ENCODE measurements around the gene TRMT1L. TPM values are rescaled to one million over a fixed set of nuclear protein-coding genes. Genes with fewer than 3 reads are reported as not detected.

The TRMT1L gene, protein sequence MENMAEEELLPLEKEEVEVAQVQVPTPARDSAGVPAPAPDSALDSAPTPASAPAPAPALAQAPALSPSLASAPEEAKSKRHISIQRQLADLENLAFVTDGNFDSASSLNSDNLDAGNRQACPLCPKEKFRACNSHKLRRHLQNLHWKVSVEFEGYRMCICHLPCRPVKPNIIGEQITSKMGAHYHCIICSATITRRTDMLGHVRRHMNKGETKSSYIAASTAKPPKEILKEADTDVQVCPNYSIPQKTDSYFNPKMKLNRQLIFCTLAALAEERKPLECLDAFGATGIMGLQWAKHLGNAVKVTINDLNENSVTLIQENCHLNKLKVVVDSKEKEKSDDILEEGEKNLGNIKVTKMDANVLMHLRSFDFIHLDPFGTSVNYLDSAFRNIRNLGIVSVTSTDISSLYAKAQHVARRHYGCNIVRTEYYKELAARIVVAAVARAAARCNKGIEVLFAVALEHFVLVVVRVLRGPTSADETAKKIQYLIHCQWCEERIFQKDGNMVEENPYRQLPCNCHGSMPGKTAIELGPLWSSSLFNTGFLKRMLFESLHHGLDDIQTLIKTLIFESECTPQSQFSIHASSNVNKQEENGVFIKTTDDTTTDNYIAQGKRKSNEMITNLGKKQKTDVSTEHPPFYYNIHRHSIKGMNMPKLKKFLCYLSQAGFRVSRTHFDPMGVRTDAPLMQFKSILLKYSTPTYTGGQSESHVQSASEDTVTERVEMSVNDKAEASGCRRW
- total RNA-seq, result 17.7 and 21.0 TPM in 2 replicates

GRCh38 chr1:185156854-185157598 is at the start of gene TRMT1L, which contains the start of gene SWT1:
TRMT1L (minus strand) TSS chr1:185156953; CDS start chr1:185156712, 241 bp downstream.
SWT1 (plus strand) TSS chr1:185157167; CDS start chr1:185160842, 3,675 bp downstream.

Other genes with a start within 250 kb of the TRMT1L start
- gene NIBAN1, start 182.4 kb downstream of the TRMT1L start, total RNA-seq, result 42.1 and 58.6 TPM in 2 replicates
- gene RNF2, start 111.4 kb downstream of the TRMT1L start, total RNA-seq, result 19.1 and 42.7 TPM in 2 replicates
- 4.9 and 6.6 TPM in 2 replicates for gene SWT1, start 214 bp upstream of the TRMT1L start, total RNA-seq
- 20.8 and 21.1 TPM in 2 replicates for gene IVNS1ABP, start 160.3 kb upstream of the TRMT1L start, total RNA-seq